Activated CD4-positive, alpha-beta memory T cell treated with anti-CD3 and anti-CD28 coated beads for 36 hours (primary cell): ENCODE measurements around the gene F5. TPM values are rescaled to one million over a fixed set of nuclear protein-coding genes. Genes with fewer than 3 reads are reported as not detected.

ENCODE experiments used
- CTCF ChIA-PET: fragments of 350-600 bp; sonication (Branson Sonifier 250); formaldehyde crosslinking; loops from one replicate; lab custom pipeline; 2021; ENCODE audit warnings: antibody characterized with exemption, inconsistent platforms; lab: Charles Lee
- POLR2A ChIA-PET: fragments of 350-600 bp; sonication (Branson Sonifier 250); formaldehyde crosslinking; loops from one replicate; lab custom pipeline; 2021; ENCODE audit warnings: antibody characterized with exemption; lab: Charles Lee
- DNase-seq: peaks from one replicate; pipeline ENCODE4 v3.0.0-alpha.2; 2020
- H3K27ac Mint-ChIP-seq: one replicate; pipeline ENCODE4 v1.8.0; 2021; ENCODE audit warnings: mixed read lengths
- H3K27me3 Mint-ChIP-seq: one replicate; pipeline ENCODE4 v1.8.0; 2021; ENCODE audit warnings: mixed read lengths
- H3K36me3 Mint-ChIP-seq: one replicate; pipeline ENCODE4 v1.8.0; 2021; ENCODE audit warnings: mixed read lengths
- H3K4me1 Mint-ChIP-seq: one replicate; pipeline ENCODE4 v1.8.0; 2021; ENCODE audit warnings: low read depth, mixed read lengths
- H3K4me3 Mint-ChIP-seq: one replicate; pipeline ENCODE4 v1.8.0; 2021; ENCODE audit warnings: mild to moderate bottlenecking, mixed read lengths
- H3K9me3 Mint-ChIP-seq: one replicate; pipeline ENCODE4 v1.8.0; 2021; ENCODE audit warnings: mixed read lengths
- intact Hi-C: fragments of 100-400 bp; cut with micrococcal nuclease; formaldehyde crosslinking; loops from one replicate; pipeline ENCODE4 v1.15.1; 2023
- total RNA-seq, 2 experiments: library from RNA; stranded (reverse); gene quantifications; one replicate each; pipeline ENCODE4 v1.2.3, GENCODE V29; 2021

The F5 gene
- total RNA-seq, 2 experiments from 2014 or later = 50.8 to 51.1 TPM

DNA sequence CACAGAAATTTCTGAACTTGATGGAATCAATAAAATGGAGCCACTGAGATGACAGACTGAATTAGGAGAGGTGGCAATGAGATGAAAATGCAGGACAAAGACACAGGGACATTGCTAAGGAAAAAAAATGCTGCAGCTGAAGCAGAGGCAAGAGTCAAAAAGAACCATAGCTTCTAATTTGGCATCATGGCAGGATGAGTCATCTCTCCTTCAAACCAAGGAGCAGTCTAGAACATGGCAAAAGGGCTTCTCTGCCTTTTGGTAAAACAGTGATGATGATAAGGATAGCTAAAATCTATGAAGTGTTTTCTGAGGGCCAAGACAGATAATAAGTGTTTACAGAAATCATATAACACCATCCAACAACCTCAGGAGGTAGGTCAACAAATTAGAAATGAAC lies 117.3 kb downstream of the F5 start:
- H3K27me3 Mint-ChIP-seq = no peaks in the 10 kb centered on the region
- intact Hi-C loops = no loop called here
- no peak overlapping the region for H3K4me3 Mint-ChIP-seq
- ChIA-PET POLR2A (no interaction called here), CTCF (interaction anchor here (1.3 kb wide), 1 partner anchor 77 kb away, joined by 5 read pairs; no protein-coding TSS in a partner anchor)
- peaks cover 5% of the 10 kb centered on the region for H3K4me1 Mint-ChIP-seq
- DNase-seq = no peak
- no peak overlapping the region for H3K27ac Mint-ChIP-seq
- no peaks in the 10 kb centered on the region for H3K9me3 Mint-ChIP-seq
- no peaks in the 10 kb centered on the region for H3K36me3 Mint-ChIP-seq

DNA sequence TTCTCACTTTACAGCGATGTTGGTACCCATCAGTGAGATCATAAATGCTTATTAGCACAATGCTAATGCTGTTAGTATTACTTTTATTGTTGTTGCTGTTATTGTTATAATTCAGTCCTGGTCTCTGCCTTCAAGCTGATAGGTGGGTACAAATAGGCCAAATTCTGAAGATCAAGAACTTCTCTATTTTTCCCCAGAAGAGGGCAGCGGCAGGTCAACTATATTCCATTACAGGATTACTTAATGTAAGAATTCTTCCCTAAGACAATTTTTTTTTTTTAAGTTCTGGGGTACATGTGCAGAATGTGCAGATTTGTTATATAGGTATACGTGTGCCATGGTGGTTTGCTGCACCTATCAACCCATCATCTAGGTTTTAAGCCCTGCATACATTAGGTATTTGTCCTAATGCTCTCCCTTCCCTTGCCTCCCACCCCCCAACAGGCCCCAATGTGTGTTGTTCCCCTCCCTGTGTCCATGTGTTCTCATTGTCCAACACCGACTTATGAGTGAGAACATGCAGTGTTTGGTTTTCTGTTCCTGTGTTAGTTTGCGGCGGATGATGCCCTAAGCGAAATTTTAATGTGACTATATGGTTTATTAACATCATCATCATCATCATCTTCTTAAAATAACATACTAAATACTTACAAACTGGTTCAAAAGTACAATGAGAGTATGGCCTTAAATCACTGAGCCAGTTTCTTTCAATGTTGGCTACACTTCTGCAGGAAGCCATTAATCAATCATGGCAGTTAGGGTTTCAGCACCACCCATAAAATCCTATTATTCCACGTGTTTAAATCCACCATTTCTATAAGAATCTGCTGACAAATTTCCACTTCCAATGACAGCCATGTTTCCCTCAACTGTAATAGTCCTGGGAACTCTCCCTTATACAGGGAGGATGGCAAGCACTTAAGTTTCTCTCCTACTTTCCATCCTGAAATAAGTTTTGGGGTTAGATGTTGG lies 119.7 kb downstream of the F5 start:
- ChIA-PET CTCF (interaction anchor here (0.6 to 3.7 kb wide), 9 partner anchors 17 to 1901 kb away, joined by 3 to 16 read pairs (median 4); no protein-coding TSS in a partner anchor), POLR2A (no interaction called here)
- Mint-ChIP-seq H3K36me3 (no peaks in the 10 kb centered on the region), H3K9me3 (no peaks in the 10 kb centered on the region), H3K27ac (no peak overlapping the region), H3K4me3 (no peak overlapping the region), H3K4me1 (peaks cover 2% of the 10 kb centered on the region), H3K27me3 (no peaks in the 10 kb centered on the region)
- intact Hi-C loops = loop anchor here (1.0 kb wide), 1 partner anchor 80 kb away; no protein-coding TSS in a partner anchor
- DNase-seq = no peak

DNA sequence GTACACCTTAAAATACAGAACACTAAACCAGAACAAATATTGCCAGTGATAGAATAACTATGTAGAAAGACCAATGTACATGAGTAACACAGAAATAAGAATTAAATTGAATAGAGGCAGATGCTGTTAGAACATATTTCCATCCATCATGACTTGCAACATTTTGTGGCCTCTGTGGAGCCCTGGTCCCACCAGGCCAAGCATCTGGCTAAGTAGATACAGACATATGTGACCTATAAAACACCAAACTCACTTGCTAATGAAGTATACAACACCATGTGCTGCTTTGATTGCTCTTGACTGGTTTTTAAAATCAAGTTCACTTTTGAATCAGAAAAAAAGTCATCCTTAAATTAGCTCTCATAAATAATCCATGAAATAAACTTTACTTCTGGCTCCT lies 121.0 kb downstream of the F5 start:
- intact Hi-C loops = no loop called here
- Mint-ChIP-seq H3K27ac (no peak overlapping the region), H3K27me3 (peaks cover 10% of the 10 kb centered on the region), H3K4me1 (peaks cover 13% of the 10 kb centered on the region), H3K9me3 (no peaks in the 10 kb centered on the region), H3K36me3 (no peaks in the 10 kb centered on the region), H3K4me3 (no peak overlapping the region)
- DNase-seq = no peak
- ChIA-PET CTCF (interaction anchor here (0.7 to 3.7 kb wide), 4 partner anchors 18 to 354 kb away, joined by 3 to 16 read pairs (median 4); partner anchors contain the start of gene BLZF1), POLR2A (no interaction called here)

Other genes starting within 250 kb of the F5 start
- 10 to 100 TPM; 12.9 to 15.9 TPM for gene NME7, start 218.7 kb downstream of the F5 start, total RNA-seq
- 10 to 100 TPM; 10.1 to 10.2 TPM for gene BLZF1, start 218.3 kb downstream of the F5 start, total RNA-seq
- not detected for gene CCDC181, start 159.0 kb downstream of the F5 start, total RNA-seq
- gene SLC19A2, start 100.5 kb downstream of the F5 start, total RNA-seq = 1 to 10 TPM; 8.6 to 9.4 TPM
- under 1 TPM; 0.70 to 0.97 TPM for gene SELP, start 43.6 kb upstream of the F5 start, total RNA-seq
- 100 to 1,000 TPM; 103 to 110 TPM for gene SELL, start 125.1 kb upstream of the F5 start, total RNA-seq
- gene SELE, start 147.6 kb upstream of the F5 start, total RNA-seq = not detected
- gene METTL18, start 208.4 kb upstream of the F5 start, total RNA-seq = 10 to 100 TPM; 10.8 to 10.9 TPM